Measurements from ENCODE around the gene RTN1.

GRCh38 chr14:59588101-59588500 lies 282.5 kb downstream of the RTN1 start:
- TF ChIP-seq RNF219 (CRISPR knock-in tag; IDR thresholded peaks at IDR 0.05) (no peak), EZH2 (IDR thresholded peaks at IDR 0.05; ENCODE audit: borderline replicate concordance, low read depth, low read length) (no peak), ZC3H4 (CRISPR knock-in tag; IDR thresholded peaks at IDR 0.05; ENCODE audit: borderline replicate concordance) (no peak), KDM1A (IDR thresholded peaks at IDR 0.05) (no peak), ZBTB40 (IDR thresholded peaks at IDR 0.05) (no peak), ZBTB40 (CRISPR knock-in tag; IDR thresholded peaks at IDR 0.05) (no peak), CHD4 (IDR thresholded peaks at IDR 0.05; ENCODE audit: insufficient read depth, insufficient replicate concordance, low read depth, low read length, poor library complexity, severe bottlenecking) (no peak), EP300 (IDR thresholded peaks at IDR 0.05; ENCODE audit: low read length) (no peak), MAFK (IDR thresholded peaks at IDR 0.05; ENCODE audit: low read length) (no peak), ASH1L (IDR thresholded peaks at IDR 0.05; ENCODE audit: borderline replicate concordance, low read depth, partially characterized antibody) (no peak), MXD1 (CRISPR knock-in tag; IDR thresholded peaks at IDR 0.05; ENCODE audit: borderline replicate concordance, poor library complexity, severe bottlenecking) (no peak), TSHZ1 (CRISPR knock-in tag; IDR thresholded peaks at IDR 0.05) (no peak)

All from K562 (cell line).